NT2/D1 (cell line): Measurements from ENCODE around the gene AK5.

ENCODE experiments used
- SUZ12 ChIP-seq: IDR thresholded peaks from 2 replicates; pipeline ENCODE4 v1.6.1; 2011; ENCODE audit not compliant: insufficient read length, insufficient read depth; ENCODE audit errors: extremely low read depth
- YY1 ChIP-seq: IDR thresholded peaks from 2 replicates; pipeline ENCODE4 v1.6.1; 2011; ENCODE audit not compliant: insufficient read length, insufficient read depth

GRCh38 chr1:77504986-77505385 is 223.2 kb downstream of the AK5 start:
- no peak for TF ChIP-seq YY1
- no peak for TF ChIP-seq SUZ12
